ENCODE measurements around the gene ERC2. TPM values are rescaled to one million over a fixed set of nuclear protein-coding genes. Genes with fewer than 3 reads are reported as not detected.

Gene ERC2
- polyA plus RNA-seq, 2 of the 4 experiments (the other 2 are of a cell fraction): 0.16 TPM; not detected in 1

DNA sequence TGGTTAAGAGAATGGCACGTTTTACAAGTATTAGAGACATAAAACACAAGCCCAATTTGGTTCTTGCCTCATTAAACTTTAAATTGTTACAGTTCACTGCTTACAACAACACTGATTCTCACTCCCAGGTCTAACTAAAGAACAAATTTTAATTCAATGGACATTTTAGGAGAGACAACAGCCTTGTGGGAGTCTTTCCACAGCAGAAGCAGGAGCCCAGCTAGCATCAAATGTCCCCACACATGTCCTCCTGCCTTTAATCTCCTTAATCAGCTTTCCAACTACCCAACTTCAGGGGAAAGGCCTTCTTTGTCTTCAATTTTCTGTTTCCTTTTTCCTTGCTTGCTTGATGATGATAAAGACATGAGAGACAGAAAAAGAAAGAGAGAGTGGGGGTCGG is 693.4 kb downstream of the ERC2 start (continued):
- TF ChIP-seq, protein P1, sequence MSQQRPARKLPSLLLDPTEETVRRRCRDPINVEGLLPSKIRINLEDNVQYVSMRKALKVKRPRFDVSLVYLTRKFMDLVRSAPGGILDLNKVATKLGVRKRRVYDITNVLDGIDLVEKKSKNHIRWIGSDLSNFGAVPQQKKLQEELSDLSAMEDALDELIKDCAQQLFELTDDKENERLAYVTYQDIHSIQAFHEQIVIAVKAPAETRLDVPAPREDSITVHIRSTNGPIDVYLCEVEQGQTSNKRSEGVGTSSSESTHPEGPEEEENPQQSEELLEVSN (IDR thresholded peaks at IDR 0.05; ENCODE audit: borderline replicate concordance, low read depth): no peak
- no peak for TF ChIP-seq JUN (IDR thresholded peaks at IDR 0.05)
- no peak for TF ChIP-seq HOXB5 (CRISPR knock-in tag; IDR thresholded peaks at IDR 0.05)
- no peak for TF ChIP-seq NPAS2 (CRISPR knock-in tag; IDR thresholded peaks at IDR 0.05; ENCODE audit: borderline replicate concordance)

DNA sequence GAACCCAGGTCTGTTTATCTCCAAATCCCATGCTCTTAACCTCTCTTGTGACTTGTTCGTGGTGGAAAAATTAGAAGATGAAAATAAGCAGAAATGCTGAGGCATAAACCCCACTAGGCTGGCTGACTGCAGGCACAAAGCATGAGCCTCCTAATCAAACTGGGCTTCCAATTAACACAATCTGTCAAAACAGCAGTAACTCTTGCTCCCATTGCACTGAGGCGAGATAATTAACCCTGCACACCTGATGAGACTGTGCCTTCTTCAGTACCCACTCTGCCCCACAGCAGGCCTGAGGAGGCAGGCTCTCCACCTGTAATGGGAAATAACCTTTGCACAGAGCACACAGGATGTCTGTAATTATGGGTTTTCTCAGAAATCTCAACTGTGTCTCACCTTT is 696.8 kb downstream of the ERC2 start:
- no peaks in the 10 kb centered on the region for H3K4me1 ChIP-seq
- ATAC-seq (no peak), DNase-seq (ENCODE audit: low read depth in 1 of 2, low spot score in 1 of 2) (no peak), FAIRE-seq (no peak)
- ChIA-PET CTCF (no interaction called here), POLR2A (no interaction called here)
- H3K27ac ChIP-seq: no peak overlapping the region
- H3K4me2 ChIP-seq: no peak overlapping the region
- 3% methylated on average over 2 of the region's 2 CpGs for WGBS (ENCODE audit: missing lambda C conversion rate)
- no peaks in the 10 kb centered on the region for H3K9me3 ChIP-seq
- TF ChIP-seq FOSB (CRISPR knock-in tag; IDR thresholded peaks at IDR 0.05) (no peak), KDM5A (IDR thresholded peaks at IDR 0.05) (no peak), CBX2 (IDR thresholded peaks at IDR 0.05; ENCODE audit: borderline replicate concordance, low read depth) (no peak), HDAC2 (IDR thresholded peaks at IDR 0.05) (no peak), NR3C1 (IDR thresholded peaks at IDR 0.05) (no peak), EHMT2 (IDR thresholded peaks at IDR 0.05; ENCODE audit: low read depth) (no peak)
- no peak overlapping the region for H3K4me3 ChIP-seq

DNA sequence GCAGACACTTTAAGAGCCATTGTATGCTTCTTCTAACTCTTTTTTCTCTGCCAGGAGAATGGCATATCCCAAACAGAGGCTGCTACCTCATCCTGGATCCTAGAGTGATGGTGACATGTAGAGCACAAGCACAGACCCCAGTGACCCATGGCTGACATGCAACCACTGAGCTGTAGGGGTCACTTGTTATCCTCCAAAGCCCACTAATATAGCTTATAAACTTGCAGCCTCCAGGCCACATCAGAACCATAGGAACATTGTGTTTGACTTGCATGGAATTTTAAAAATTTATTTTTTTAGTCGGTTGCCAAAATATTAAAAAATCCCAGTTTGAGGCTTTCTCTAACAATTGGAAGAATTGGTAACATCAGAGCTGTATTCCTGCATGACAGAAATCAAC is 698.2 kb downstream of the ERC2 start:
- Histone ChIP-seq H3K27ac (no peak overlapping the region), H3K4me3 (no peak overlapping the region), H3K4me2 (no peak overlapping the region), H3K4me1 (no peaks in the 10 kb centered on the region), H3K9me3 (no peaks in the 10 kb centered on the region)
- peak in 1 of 2 experiments; percentile 0 for DNase-seq (ENCODE audit: low read depth in 1 of 2, low spot score in 1 of 2)
- ChIA-PET POLR2A (no interaction called here), CTCF (no interaction called here)
- 26% methylated on average over 1 of the region's 1 CpG for WGBS (ENCODE audit: missing lambda C conversion rate)
- no peak for FAIRE-seq
- TF ChIP-seq ZC3H11A (IDR thresholded peaks at IDR 0.05) (no peak), RFX5 (IDR thresholded peaks at IDR 0.05) (no peak)
- no peak for ATAC-seq

DNA sequence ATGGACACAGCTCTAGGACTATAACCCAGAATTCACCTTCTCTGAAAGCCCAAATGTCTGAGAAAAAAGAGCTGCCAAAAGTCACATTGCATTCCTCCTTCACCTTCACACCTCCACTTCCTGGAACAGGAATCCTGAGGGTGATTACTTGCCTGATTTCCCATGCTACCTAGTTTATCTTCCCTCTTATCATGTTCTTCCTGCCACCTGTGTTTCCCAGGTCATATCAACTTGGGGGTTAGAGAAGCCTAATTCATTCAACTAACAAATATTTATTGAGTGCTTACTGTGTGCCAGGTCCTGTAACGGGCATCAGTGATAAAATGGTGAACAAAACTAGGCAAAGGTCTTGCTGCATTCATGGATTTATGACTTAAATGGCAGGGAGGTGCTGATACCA is 701.5 kb downstream of the ERC2 start:
- no peak overlapping the region for H3K4me2 ChIP-seq
- no peak overlapping the region for H3K4me3 ChIP-seq
- TF ChIP-seq RCOR1 (IDR thresholded peaks at IDR 0.05; ENCODE audit: low read depth, low read length): no peak
- TF ChIP-seq ZSCAN20 (CRISPR knock-in tag; IDR thresholded peaks at IDR 0.05): no peak
- TF ChIP-seq, protein P2, sequence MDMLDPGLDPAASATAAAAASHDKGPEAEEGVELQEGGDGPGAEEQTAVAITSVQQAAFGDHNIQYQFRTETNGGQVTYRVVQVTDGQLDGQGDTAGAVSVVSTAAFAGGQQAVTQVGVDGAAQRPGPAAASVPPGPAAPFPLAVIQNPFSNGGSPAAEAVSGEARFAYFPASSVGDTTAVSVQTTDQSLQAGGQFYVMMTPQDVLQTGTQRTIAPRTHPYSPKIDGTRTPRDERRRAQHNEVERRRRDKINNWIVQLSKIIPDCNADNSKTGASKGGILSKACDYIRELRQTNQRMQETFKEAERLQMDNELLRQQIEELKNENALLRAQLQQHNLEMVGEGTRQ (IDR thresholded peaks at IDR 0.05): no peak
- no peak for TF ChIP-seq NPAS2 (CRISPR knock-in tag; IDR thresholded peaks at IDR 0.05; ENCODE audit: borderline replicate concordance)
- no peak for TF ChIP-seq NFE2L2 (conservative IDR thresholded peaks at IDR 0.05; ENCODE audit: low read length)
- 0% methylated on average over 1 of the region's 1 CpG for WGBS (ENCODE audit: missing lambda C conversion rate)
- POLR2A ChIA-PET: no interaction called here
- H3K27ac ChIP-seq: no peak overlapping the region
- no peak for ATAC-seq
- no peak for DNase-seq (ENCODE audit: low read depth in 1 of 2, low spot score in 1 of 2)
- no peak for FAIRE-seq
- CTCF ChIA-PET: no interaction called here
- H3K4me1 ChIP-seq: no peaks in the 10 kb centered on the region
- H3K9me3 ChIP-seq: no peaks in the 10 kb centered on the region

DNA sequence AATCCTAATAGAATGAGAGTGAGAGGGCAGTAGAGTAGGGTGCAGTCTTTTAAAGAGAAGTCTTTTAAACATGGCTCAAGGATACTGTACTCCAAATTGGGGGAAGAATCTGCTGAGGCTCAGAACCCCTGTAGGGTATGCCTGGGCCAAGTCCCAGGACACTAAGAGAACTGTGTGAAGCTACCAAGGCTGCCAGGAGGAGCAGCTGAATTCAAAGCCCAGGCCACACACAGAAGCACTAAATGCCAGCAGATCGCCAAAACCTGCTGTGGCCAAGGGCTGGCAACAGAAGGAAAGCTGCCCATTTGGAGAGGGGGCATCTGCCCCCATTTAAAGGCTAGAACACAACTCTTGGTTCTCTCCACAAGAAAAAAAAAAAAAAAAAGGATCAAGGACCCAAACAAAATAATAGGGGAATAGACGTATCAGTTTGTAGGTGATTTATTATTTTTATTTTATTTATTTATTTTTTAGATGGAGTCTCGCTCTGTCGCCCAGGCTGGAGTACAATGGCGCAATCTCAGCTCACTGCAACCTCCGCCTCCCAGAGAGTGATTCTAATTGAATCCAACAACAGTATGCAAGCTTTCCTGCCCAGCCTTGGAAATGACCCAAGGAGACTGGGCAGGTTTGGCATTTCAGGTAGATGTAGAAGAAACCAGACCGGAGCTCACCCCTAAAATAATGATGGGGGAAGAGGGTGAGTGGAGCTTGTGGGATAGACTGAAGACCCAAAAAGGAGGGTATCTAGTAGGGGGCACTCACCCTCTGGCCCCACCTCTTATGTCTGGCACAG is 702.2 kb downstream of the ERC2 start:
- FAIRE-seq (no peak), DNase-seq (ENCODE audit: low read depth in 1 of 2, low spot score in 1 of 2) (no peak), ATAC-seq (no peak)
- 28% methylated on average over 7 of the region's 7 CpGs for WGBS (ENCODE audit: missing lambda C conversion rate)
- TF ChIP-seq, protein P3, sequence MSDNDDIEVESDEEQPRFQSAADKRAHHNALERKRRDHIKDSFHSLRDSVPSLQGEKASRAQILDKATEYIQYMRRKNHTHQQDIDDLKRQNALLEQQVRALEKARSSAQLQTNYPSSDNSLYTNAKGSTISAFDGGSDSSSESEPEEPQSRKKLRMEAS (IDR thresholded peaks at IDR 0.05): no peak
- no peak for TF ChIP-seq HEYL (CRISPR knock-in tag; IDR thresholded peaks at IDR 0.05)
- TF ChIP-seq PHF8 (IDR thresholded peaks at IDR 0.05; ENCODE audit: borderline replicate concordance, low read depth): no peak
- CTCF ChIA-PET: no interaction called here
- H3K9me3 ChIP-seq: no peaks in the 10 kb centered on the region
- no peak overlapping the region for H3K4me2 ChIP-seq
- no peak overlapping the region for H3K27ac ChIP-seq
- no peak overlapping the region for H3K4me3 ChIP-seq
- no peaks in the 10 kb centered on the region for H3K4me1 ChIP-seq
- POLR2A ChIA-PET: no interaction called here
